ENCODE data around the gene MTA3. TPM values are rescaled to one million over a fixed set of nuclear protein-coding genes. Genes with fewer than 3 reads are reported as not detected.

Gene MTA3
- total RNA-seq, 1 donor from 2014 or later, result 117 TPM

DNA sequence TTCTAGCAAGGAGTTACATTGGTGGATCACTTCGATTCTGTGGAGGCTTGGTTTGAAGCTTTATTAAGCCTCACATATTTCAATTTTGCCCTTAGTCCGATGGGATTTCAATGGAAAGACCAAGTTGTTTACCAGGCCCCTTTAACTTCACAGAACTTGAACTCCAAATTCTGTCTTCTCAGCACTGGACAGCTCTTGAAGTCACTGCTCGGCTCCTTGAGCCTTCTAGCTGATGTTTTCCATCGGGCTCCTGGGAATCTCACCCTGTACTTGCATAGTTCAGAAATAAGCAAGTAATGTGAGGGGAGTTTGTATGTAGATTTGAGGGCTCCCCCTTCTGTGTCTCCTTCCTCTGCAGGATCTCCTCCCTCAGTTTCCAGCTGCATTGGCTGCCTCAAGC is 180.4 kb downstream of the MTA3 start:
- no peaks in the 10 kb centered on the region for H3K4me1 ChIP-seq
- no peak overlapping the region for H3K4me3 ChIP-seq
- no peaks in the 10 kb centered on the region for H3K9me3 ChIP-seq (ENCODE audit: low read depth)
- DNase-seq (ENCODE audit: low spot score), result no peak
- Mint-ChIP-seq H3K27ac (no peak overlapping the region), H3K4me1 (peaks cover 4% of the 10 kb centered on the region), H3K4me3 (no peak overlapping the region), H3K36me3 (peaks cover 2% of the 10 kb centered on the region), H3K27me3 (ENCODE audit: insufficient read depth, low read depth) (peaks cover 3% of the 10 kb centered on the region), H3K9me3 (no peaks in the 10 kb centered on the region)
- no peaks in the 10 kb centered on the region for H3K27me3 ChIP-seq
- no peaks in the 10 kb centered on the region for H4K20me1 ChIP-seq (ENCODE audit: low read depth)
- H3K79me2 ChIP-seq (ENCODE audit: low read depth), result no peaks in the 10 kb centered on the region
- no peaks in the 10 kb centered on the region for H3F3A ChIP-seq (ENCODE audit: low read depth)
- H3K4me2 ChIP-seq, result no peak overlapping the region
- H3K9ac ChIP-seq, result no peak overlapping the region
- no peak overlapping the region for H2AFZ ChIP-seq (replicated peaks)
- no peaks in the 10 kb centered on the region for H3K36me3 ChIP-seq
- TF ChIP-seq, protein P1, sequence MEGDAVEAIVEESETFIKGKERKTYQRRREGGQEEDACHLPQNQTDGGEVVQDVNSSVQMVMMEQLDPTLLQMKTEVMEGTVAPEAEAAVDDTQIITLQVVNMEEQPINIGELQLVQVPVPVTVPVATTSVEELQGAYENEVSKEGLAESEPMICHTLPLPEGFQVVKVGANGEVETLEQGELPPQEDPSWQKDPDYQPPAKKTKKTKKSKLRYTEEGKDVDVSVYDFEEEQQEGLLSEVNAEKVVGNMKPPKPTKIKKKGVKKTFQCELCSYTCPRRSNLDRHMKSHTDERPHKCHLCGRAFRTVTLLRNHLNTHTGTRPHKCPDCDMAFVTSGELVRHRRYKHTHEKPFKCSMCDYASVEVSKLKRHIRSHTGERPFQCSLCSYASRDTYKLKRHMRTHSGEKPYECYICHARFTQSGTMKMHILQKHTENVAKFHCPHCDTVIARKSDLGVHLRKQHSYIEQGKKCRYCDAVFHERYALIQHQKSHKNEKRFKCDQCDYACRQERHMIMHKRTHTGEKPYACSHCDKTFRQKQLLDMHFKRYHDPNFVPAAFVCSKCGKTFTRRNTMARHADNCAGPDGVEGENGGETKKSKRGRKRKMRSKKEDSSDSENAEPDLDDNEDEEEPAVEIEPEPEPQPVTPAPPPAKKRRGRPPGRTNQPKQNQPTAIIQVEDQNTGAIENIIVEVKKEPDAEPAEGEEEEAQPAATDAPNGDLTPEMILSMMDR (IDR thresholded peaks at IDR 0.05), result no peak
- TF ChIP-seq EZH2phosphoT487 (IDR thresholded peaks at IDR 0.05) (no peak), EZH2 (IDR thresholded peaks at IDR 0.05) (no peak)
- no peak overlapping the region for H3K27ac ChIP-seq

DNA sequence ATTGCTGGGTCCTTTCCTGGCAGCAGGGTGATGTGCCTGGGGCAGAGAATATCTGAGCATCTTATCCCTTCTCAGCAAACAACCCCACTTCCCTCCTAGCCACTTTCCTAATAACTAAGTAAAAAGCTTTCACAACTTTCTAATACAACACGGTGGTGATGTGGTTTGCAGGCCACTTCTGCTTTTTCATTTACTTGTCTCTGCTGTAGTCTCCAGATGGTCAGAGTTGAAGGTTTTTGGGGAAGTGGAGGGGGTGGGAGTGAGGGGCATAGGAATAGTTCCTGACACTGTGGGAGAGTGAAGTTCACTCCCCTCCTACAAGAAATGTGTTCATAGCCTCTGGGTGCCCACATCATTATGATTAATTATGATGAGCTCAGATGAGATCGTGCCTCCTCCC is 183.9 kb downstream of the MTA3 start:
- H3K9me3 ChIP-seq (ENCODE audit: low read depth), result no peaks in the 10 kb centered on the region
- peak overlapping the region; percentile 25 for H3K27ac Mint-ChIP-seq
- H3K27me3 Mint-ChIP-seq (ENCODE audit: insufficient read depth, low read depth), result peaks cover 2% of the 10 kb centered on the region
- H2AFZ ChIP-seq (replicated peaks), result no peak overlapping the region
- H3K79me2 ChIP-seq (ENCODE audit: low read depth), result no peaks in the 10 kb centered on the region
- no peak overlapping the region for H3K9ac ChIP-seq
- peaks cover 2% of the 10 kb centered on the region for H3K36me3 Mint-ChIP-seq
- no peak overlapping the region for H3K4me2 ChIP-seq
- no peak for DNase-seq (ENCODE audit: low spot score)
- H3K4me1 Mint-ChIP-seq, result peaks cover 16% of the 10 kb centered on the region
- H3K4me3 Mint-ChIP-seq, result no peak overlapping the region
- no peaks in the 10 kb centered on the region for H3K27me3 ChIP-seq
- no peaks in the 10 kb centered on the region for H3K4me1 ChIP-seq
- no peaks in the 10 kb centered on the region for H4K20me1 ChIP-seq (ENCODE audit: low read depth)
- H3K9me3 Mint-ChIP-seq, result no peaks in the 10 kb centered on the region
- H3K27ac ChIP-seq, result no peak overlapping the region
- no peak overlapping the region for H3K4me3 ChIP-seq
- TF ChIP-seq EZH2 (IDR thresholded peaks at IDR 0.05), result no peak
- no peak for TF ChIP-seq EZH2phosphoT487 (IDR thresholded peaks at IDR 0.05)
- TF ChIP-seq, protein P1 (IDR thresholded peaks at IDR 0.05), result no peak
- H3K36me3 ChIP-seq, result no peaks in the 10 kb centered on the region
- H3F3A ChIP-seq (ENCODE audit: low read depth), result no peaks in the 10 kb centered on the region

DNA sequence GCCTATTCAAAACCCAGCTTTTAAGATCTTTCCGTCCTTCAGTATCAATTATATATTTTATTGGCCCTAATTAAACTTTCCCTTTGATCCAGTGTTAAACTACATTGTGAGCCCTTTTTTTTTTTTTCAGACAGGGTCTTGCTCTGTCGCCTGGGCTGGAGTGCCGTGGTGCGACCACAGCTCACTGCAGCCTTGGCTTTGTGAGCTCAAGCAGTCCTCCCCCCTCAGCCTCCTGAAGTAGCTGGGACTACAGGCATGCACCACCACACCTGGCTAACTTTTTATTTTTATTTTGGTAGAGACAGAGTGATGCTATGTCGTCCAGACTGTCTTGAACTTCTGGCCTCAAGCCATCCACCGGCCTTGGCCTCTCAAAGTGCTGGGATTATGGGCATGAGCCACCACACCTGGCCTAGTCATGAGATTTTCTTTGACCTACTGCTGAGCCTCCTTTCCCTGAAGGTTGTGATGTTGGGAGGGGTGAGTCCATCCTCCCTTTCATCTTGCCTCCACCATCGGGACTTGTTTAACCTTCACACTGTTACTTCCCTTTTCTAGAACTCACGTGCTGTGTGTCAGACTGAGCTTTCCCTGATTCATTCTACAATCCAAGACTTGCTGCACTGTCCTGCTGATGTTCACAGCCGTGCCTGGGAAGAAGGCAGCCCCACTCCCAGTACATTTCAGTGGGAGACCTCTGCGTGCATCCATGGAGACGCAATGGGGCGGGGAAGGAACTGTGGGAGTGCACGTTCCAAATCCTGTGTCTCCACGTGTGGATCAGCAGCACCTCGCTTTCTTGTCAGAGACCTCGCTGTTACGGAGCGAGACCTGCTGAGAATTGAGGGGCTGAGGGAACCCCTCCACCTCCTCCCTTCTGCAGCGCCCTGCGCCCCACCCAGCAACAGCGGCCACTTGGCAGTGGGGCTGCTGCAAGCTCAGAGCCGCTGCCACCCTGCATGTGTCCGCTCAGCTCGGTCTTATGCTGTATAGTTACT is 184.7 kb downstream of the MTA3 start:
- Mint-ChIP-seq H3K27me3 (ENCODE audit: insufficient read depth, low read depth) (peaks cover 2% of the 10 kb centered on the region), H3K4me3 (no peak overlapping the region), H3K9me3 (no peaks in the 10 kb centered on the region), H3K4me1 (peaks cover 16% of the 10 kb centered on the region), H3K27ac (no peak overlapping the region), H3K36me3 (peaks cover 2% of the 10 kb centered on the region)
- H3K9me3 ChIP-seq (ENCODE audit: low read depth), result no peaks in the 10 kb centered on the region
- no peaks in the 10 kb centered on the region for H3K27me3 ChIP-seq
- no peaks in the 10 kb centered on the region for H3K4me1 ChIP-seq
- H2AFZ ChIP-seq (replicated peaks), result no peak overlapping the region
- no peak for TF ChIP-seq EZH2phosphoT487 (IDR thresholded peaks at IDR 0.05)
- TF ChIP-seq, protein P1 (IDR thresholded peaks at IDR 0.05), result no peak
- no peak for DNase-seq (ENCODE audit: low spot score)
- H3K79me2 ChIP-seq (ENCODE audit: low read depth), result no peaks in the 10 kb centered on the region
- H3F3A ChIP-seq (ENCODE audit: low read depth), result no peaks in the 10 kb centered on the region
- no peaks in the 10 kb centered on the region for H3K36me3 ChIP-seq
- no peak overlapping the region for H3K27ac ChIP-seq
- H3K4me3 ChIP-seq, result no peak overlapping the region
- H3K9ac ChIP-seq, result no peak overlapping the region
- no peaks in the 10 kb centered on the region for H4K20me1 ChIP-seq (ENCODE audit: low read depth)
- no peak overlapping the region for H3K4me2 ChIP-seq
